Activated CD8-positive, alpha-beta memory T cell treated with anti-CD3 and anti-CD28 coated beads for 1 hour (primary cell): ENCODE data around the gene HOXB6.

ENCODE experiments used
- DNase-seq, 2 donors: peaks; one replicate each; pipeline ENCODE4 v3.0.0-alpha.2; 2020; ENCODE audit warnings: low read depth in 1 of 2; ENCODE audit errors: extremely low read depth in 1 of 2

Gene HOXB6

GRCh38 chr17:48568499-48569239, 36.1 kb downstream of the HOXB6 start:
- no peak for DNase-seq

DNA sequence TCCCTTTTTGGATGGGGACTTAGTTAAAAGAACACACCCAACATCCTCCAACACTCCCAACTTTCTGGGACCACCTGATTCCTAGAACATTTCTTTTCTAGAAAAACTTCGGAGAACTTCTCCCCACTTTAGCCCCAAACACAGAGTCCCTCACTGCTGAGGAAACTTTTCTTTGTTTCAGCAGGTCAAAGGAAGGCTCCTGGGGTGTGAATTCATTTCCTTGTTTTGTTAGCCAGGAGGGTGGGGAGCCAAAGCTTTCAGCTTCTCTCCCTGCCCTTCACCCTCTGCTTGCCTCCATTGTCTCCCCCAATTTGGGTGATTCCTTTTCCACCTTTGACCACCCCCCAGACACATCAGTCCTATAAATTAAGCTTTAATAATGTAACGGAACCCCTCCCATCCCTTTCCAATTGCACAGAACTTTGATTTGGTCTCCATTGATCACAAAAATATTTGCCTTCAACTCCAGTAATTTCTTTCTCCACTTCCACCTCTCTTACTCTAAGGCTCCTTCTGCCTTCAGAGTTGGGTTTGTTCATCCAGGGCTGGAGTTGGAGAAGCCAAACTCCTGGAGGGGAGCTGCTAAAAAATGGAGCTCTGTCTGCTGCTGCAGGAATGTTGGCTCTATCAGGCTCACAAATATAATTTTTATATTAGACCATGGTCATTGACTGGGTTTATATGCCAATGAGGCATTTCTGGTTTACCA, 37.0 kb downstream of the HOXB6 start:
- DNase-seq: no peak

DNA sequence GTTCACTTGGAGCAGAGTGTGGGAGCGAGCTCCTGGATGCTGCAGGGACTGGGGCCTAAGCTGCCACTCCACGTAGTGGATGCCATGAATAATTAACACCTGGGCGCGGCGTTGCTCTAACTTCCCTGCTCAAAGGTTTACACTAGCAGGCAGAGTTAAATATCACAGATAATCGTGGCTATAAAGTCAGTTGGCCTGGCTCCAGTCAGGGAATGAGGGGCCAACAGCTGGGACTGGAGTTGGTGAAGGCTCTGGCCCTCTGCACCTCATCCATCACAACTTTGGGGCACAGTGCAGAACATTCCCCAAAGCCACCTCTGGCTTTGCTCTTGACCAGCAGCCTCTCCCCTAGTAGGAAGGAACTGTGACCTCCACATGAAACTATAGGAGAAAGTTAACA, 37.6 kb downstream of the HOXB6 start:
- DNase-seq: no peak

DNA sequence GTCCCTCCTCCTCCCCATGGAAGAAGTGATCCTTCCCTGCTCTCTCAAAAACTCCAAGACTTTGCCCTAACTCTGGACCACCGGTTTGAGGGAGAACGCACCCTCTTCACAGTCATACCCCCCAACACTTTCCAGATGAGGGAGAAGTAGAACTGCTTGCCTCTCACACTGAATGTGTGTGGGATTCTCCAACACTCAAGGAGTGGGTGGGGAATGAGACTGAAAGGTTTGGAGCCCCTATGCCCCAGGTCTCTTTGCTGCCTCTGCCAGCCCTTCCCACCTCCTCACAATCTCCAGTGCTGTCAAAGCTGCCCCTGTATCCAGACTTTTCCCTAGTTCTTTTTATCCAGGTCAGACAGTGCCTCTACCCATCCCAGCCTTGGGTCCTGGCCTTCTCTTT, 38.1 kb downstream of the HOXB6 start:
- DNase-seq: no peak

DNA sequence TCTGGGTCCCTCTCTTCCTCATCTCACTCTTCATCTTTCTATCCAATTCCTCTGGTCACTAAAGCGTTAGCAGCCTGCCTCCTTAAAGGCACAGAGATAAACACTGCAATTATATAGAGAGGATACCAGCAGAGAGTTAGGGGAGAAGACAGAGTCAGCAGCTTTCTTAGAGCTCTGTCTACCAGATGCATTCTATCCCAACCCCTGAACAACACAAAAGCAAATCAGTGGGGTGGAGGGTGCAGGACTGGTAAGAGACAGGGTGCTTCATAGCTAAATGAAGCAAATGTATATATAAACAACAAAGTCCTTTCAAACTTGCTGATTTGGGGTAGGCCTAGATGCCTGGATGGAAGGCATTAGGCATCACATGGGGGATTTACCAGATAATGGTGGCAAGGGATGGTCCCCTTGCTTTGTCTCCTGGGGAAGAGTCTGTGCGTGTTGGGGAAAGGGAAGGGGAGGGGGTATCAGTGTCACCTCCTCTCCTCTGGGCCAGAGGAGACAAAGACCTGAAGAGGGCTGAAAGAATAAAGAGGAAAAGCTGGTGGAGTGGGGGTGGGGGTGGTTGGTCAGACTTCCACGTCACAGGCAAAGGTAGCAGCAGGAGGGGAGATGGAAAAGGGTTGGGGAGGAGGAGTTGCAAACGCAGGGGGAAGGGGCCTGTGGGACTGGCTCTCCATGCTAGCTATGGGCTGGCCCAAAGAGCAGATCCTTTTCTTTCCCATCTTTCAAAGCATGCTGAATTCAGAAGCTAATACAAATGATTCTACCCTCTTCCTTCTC, 38.7 kb downstream of the HOXB6 start:
- no peak for DNase-seq

DNA sequence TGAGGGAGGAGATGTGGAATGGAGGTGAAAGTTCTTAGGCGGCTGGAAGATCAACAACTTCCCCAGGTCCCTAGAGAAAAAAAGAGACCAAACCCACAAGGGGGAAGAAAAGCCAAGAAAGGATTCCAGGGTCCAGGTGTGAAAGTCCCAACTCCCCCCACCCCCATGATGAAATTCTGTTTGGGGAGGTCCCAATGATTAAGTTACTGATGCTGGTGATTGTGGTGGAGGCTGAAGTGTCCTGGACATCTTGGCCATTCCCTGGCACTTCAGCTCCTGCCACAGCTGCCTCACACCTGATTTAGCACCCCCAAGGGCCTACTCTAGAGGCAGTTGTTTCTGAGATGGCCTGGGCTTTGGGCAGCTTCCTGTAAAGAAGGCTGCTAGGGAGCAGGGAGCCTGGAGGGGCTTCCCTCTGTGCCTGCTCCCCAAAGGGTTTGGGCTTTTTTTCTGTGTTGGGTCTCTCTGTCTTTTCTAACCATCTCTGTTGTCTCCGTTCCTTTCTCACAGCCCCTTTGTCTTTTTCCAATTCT, 39.7 kb downstream of the HOXB6 start:
- DNase-seq: no peak

DNA sequence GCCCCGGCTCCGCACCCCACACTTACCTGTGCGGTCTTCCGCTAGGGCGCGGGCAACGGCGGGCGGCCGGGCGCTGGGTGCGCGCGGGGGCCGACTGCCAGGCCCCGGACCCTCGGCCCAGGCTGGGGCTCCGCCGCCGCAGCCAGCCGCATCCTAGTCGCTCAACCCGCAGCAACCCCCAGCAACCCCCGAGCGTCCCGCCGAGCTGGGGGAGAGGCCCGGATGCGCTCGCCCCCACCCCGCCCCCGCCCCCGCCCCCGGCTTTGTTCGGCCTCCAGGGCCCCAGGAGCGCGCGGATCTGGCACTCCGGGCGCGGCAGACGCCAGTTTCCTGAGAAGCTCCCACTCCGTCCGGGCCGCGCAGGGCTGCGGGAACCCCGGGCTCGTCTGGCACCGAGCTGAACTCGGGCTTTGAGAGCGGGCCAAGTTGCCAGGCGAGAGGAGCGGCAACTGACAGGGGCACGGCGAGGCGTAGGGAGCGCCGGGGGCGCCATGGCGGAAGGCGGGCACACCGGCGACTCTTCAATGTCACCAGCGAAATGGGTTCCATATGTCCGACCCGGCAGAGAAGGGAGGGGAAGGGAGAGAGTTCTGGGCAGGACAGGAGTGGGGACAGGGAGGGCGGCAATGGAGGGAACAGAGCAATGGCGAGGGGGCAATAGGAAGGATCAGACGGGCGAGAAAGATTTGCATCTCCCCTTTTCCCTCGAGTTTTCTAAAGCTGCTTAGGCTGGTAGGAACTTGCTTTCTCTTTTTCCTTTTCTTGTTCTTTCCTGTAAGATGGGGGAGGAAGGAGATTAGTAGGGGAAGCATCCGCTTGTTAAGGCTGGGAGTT, 40.4 kb downstream of the HOXB6 start:
- DNase-seq: no peak

DNA sequence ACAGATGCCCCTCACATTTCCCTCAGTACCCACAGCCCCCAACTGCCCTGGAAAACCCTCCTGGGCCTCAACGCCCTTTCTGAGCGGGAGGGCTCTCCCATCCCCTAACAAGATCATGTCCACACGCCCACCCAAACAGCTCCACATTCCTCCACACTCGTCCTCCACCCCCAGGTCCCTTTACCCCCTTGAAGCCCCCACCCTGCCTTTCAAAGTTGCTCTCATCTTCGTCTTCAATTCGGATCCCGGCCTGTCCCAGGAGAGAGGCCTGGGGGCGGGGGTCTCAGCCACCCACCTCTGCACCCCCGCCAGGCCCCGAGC, 41.0 kb downstream of the HOXB6 start:
- no peak for DNase-seq

DNA sequence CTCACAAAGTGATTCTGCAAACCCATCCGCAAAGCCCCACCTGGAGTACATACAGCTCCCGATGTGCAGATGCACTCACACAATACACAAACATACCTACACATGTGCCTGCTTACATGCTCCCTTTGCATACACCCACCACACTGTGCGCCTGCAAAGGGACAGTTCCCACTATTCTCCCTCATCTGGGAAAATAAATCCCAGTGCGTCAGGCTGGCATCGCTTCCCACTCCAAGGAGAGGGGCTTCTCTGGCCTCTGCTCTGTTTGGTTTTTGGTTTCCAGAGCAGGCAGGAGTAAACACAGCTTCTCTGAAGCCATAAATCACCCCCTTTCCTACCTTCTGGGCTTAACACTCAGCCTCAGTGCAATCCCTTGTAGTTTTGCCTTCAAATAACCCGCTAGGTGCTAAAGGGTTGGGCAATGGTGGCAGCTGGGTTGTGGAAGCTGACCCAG, 41.4 kb downstream of the HOXB6 start:
- DNase-seq: no peak

GRCh38 chr17:48562934-48563333, 41.9 kb downstream of the HOXB6 start:
- DNase-seq: no peak

DNA sequence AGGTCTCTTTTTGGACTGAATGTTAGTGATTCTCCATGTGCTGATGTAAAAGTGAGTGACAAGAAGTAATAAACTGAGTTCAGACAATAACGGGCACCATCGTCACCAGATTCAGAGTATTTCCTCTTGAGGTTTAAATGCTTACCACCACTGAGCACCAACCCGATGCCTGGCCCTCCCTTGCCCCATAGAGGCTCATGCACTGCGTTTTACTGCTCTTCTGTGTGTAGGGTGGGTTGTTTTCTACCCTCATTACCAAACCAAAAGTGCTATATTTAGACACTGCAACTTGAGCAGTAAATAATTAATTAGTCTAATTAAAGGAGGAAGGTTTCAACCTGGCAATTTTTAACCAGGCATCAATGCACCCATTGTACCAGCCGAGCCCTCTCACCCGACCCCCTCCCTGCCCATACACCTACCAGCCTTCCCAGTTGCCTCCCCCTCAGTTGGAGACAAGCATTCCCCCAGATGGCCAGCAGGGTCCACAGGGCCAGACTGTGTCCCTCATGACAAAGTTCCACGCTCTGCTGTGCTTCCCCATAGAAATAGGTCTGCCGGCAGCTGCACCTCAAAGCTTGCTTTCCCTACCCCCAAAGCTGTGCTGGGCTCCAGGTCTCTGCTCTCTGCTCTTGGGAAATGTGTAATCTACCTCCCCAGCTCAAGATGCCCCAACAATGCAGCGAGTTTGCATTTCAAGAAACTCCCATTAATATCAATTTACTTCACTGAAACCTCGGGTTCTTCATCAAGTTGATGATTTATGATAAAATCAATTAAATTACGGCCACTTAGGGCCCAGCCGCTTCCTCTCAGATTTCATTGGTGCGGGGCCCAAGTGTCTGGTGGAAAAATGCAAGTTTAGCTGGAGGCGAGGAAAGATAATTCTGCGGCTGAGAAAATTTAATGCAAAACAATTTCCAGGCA, 42.6 kb downstream of the HOXB6 start:
- no peak for DNase-seq

DNA sequence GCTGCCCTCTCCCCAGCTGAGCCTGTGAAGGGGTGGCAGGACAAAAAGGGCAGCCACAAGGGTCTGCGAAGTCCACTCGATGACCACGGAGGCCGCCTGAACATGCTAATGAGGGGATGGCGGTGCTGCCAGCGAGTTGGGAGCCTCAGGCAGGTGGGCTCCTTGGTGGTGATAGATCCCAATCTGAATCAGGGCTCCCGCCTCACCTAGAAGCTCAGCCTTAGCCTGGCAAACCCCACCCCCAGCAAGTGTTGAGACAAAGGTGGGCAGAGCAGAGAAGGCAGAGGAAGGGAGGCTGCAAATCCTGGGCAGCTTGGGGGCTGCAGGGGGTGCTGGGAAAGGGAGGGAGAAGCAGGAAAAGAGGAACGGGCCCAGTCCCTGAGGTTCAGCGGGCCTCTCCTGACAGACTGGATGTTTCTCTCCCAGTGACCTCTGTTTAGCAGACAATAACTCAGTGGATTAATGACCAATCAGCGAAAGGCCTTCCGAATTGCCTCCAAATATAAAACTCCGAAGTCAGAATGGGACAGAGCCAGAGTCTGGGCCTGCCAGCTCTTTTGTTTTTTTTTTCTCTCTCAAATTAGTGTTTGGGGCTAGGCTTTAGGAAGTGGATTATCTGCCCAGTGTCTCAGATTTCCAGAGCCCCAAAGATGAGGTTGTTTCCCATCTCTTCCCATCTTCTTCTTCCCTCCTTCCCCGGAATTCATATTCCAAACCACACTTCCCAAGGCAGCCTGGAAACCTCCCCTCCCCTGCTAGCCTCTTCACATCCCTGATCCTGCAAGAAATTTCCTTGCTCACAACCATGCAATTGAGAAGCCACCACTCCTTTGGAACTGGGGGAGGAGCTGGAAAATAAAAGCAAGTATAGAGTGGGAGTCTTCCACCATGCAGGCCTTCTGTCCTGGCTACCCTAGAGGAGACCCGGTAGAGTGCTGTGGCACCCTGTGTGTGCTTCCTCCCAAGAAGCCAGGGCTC, 44.7 kb downstream of the HOXB6 start:
- no peak for DNase-seq

GRCh38 chr17:48559122-48559839, 45.5 kb downstream of the HOXB6 start:
- DNase-seq: no peak

DNA sequence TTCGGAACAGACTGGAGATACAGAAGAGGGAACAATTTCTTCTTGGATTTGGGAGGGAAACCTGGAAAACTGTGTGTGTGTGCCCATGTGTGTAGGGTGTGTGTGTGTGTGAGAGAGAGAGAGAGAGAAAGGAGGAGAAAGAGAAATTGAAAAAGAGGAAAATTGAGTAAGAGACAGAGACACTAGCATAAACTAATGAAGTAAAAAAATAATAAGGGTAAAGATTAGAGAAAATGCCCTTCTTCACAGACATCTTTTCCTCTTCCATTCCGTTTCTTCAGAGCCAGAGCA, 46.0 kb downstream of the HOXB6 start:
- DNase-seq: no peak

GRCh38 chr17:48558057-48558830, 46.5 kb downstream of the HOXB6 start:
- no peak for DNase-seq

DNA sequence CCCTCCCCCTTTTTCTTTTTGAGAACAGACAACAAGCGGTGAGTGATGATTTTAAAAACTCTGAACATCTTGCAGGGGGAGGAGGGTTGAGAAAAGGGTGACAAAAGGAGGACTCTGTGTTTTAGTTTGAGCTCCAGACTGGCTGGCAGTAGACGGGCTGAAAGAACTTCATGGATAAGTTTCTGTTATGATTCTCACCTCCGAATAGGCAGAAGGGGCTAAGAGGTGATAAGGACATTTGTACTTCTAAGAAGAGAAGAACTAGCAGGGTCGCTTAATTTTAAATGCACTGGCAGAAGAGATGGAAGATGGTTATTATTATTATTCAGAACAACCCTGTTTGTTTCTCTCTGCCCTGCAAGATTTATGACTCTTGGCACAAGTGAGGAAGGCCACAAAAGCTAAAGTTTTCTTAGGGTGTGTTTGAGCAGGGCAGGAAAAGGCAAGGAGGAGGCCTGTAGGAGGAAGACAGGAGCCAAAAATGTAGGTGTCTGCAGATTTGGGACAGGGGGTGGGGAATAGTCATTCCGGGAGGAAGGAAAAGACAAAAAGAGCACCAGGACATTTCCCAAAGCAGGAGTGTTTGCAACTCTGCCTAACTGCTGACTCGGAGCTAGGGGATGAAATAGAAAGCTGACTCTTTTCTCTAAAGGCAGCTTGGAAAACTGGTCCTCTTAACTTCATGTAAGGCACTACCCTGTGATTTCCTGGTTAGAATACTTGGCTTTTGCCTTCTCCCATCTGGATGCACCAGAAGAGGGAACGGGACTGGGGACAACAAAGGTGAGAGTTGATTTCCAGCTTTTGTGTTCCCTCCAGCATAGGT, 48.0 kb downstream of the HOXB6 start:
- DNase-seq: no peak

GRCh38 chr17:48556229-48556575, 48.6 kb downstream of the HOXB6 start:
- DNase-seq: no peak
